HG02970 (cell line): ENCODE measurements around the gene WDR89.
"Not testable (repeated sequence)": the region's sequence is repeated elsewhere in the genome, so short reads cannot be mapped to it uniquely, and the experiment has no call there.

ENCODE experiments used
- ATAC-seq: cut with Tn5 transposase; IDR thresholded peaks from one replicate; pipeline ENCODE4 v1.9.1; 2021; ENCODE audit warnings: mild to moderate bottlenecking, moderate library complexity, moderate number of reproducible peaks; ENCODE audit not compliant: unreplicated experiment, low FRiP score

WDR89 gene

DNA sequence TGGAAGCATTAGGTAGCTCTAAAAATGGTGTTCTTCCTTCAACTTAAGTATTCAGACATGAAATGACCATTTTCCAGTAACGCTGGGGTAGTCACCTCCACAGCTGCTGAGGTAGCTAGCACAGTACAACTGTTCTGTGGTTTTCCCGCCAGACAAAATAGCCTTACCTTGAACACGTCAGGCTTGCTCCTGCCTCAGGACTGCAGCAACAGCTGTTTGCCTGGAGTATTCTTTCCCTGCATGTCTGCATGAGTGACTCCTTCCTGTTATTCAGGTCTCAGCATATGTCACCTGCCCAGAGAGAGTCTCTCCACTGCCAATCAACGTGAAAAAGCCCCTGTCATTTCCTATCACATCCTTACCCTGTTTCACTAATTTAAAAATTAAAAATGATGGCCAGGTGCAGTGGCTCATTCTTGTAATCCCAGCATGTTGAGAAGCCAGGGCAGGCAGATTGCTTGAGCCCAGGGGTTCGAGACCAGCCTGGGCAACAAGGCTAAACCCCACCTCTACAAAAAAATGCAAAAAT is 37.9 kb downstream of the WDR89 start:
- no peak for ATAC-seq

DNA sequence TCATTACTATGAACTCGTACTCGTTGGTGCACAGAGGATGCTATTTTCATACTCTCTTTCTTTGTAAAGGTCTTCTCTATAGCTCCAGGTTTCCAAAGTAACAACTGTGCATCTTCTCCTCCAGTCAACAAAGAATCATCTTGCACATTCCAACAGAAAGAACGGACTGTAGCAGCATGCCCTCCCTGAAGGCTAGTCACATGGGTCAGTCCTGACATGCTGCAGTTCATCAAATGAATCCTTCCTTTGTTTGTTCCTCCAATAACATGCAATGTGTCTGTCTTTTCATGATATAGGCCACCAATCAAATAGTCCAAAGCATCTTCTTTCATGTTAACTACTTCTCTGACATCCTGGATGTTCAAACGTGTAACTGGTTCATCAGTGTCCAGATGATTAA is 42.9 kb downstream of the WDR89 start:
- ATAC-seq: no peak

DNA sequence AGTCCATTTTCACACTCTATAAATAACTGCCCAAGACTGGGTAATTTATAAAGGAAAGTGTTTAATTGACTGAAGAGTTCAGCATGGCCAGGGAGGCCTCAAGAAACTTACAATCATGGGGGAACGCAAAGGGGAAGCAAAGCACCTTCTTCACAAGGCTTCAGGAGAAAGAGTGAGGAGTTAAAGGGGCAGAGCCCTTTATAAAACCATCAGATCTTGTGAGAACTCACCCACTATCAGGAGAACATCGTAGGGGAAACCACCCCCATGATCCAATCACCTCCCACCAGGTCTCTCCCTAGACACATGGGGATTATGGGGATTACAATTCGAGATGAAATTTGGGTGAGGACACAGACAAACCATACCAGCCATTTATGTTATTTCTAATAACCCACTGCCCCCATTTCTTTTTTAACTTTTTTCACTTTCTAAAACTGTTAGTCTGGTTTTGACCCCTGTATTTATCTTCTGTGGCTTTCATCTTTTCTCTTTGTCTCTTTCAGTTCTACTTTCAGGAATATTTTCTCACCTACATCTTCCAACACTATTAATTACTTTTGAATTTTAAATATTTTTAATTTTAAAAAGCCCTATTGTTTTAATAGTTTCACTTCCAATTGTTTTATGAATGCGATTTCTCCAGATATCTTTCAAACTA is 44.5 kb downstream of the WDR89 start:
- no peak for ATAC-seq

DNA sequence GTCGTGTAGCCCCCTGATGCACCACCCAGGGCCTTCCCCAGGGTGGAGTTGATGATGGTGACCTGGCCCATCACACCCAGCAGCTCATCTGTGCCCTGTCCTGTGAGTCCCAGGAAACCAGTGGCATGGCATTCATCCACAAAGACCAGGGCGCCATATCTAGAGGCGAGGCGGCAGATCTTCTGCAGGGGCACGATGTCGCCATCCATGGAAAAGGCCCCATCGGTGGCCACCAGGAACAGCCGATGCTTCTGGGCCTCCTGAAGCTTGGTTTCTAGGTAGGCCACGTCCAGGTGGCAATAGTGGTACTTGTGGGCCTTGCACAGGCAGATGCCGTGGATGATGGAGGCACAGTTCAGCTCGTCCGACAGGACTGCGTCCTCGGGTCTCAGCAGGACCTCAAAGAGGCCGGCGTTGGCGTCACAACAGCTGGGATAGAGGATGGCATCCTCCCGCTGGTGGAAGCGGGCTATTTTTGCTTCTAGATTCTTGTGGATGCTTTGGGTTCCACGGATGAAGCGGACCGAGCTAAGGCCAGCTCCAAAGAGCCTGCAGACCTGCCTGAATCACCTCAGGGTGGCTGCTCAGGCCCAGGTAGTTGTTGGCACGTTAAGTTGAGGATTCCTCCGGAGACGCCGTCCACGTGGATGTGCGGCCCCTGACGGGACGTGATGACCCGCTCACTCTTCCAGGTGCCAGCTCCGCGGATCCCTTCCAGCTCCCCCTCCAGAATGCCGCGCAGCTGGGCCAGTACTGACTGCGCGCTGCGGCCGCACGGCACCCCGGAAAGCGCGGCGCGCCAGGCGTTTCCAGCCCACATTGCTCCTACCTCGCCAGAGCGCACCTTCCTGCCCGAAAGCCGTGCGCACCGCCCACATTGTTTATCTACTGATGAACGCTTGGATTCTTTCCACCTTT is 47.0 kb downstream of the WDR89 start:
- no peak for ATAC-seq

DNA sequence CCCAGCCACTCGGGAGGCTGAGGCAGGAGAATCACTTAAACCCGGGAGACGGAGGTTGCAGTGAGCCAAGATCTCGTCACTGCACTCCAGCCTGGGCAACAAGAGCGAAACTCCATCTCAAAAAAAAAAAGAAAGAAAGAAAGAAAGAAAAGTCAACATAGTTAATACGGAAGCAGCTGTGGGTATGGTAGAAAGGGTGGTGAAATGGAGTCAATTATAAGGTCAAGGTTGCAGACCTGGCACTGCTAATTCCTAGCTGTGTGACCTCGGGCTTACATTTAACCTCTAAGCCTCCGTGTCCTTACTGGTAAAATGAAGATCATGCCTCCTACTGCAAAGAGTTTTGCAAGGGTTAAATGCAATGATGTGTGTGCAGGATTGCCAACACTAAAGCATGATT is 58.6 kb downstream of the WDR89 start:
- ATAC-seq: not testable (repeated sequence)

DNA sequence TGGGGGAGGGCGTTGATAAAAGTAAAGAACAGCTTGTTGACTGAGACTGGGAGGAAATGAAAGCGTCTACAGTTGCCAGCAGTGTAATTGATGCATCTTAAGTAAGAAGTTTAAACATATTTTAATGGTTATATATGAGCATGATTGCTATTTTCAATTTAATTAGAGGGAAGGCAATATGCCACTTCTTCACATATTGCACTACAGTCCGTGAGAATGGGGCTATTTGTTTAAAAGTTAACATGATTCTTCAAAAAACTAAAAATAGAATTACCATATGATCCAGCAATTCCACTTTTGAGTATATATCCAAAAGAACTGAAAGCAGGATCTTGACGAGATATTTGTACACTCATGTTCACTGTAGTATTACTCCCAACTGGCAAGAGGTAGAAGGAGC is 60.2 kb downstream of the WDR89 start:
- ATAC-seq: no peak

DNA sequence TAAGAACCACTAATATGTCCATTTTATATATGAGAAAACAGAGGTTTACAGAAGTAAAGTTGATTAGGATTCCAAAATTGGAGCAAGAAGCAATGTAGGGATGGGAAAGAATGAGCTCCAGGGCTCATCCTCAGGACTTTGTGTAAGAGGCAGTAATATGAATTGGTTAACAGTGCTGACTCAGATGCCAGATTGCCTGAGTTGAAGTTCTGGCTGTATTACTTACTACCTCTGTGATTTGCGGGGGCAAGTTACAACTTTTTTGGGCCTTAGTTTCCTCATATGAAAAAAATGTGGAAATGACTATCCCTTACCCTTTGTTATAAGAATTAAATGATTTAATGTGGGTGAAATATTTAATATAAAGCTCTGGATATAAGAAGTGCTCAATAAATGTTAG is 63.4 kb downstream of the WDR89 start:
- ATAC-seq: no peak

DNA sequence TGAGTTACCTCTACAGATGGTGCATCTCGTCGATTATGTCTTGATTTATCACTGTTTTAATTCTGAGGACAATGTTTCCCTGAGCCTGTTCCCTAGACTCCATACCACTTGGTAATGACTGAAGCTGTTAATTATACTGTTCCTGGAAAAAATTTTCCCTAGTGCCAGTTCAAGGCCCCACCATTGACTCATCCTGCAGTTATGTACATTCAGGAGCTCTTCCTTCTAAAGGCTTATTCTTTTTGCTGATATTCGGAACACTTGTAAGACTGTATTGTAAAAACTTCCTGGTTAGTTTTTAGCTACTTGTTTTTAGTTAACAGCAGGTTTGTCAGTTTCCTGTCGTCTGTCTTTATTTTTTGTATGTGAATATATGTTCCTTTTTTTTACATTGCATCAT is 68.1 kb downstream of the WDR89 start:
- ATAC-seq: no peak

DNA sequence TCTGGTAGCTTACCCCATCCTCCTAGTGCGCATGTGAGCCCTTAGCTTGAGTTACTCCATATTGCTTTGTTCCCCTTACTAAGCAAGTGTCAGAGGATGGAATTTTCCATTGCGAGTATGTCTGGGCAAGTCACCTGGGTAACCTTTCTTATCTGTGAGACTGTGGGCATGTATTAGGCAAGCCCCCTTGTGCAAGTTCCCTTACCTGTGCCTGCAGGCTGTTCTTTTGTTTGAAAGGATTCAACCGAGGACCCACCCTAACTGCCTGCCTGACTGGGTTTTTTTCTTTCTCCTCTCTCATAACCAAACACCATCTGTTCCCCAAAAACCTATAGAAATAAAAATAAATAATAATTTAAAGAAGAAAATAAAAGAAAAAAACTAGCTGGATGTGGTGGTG is 76.2 kb downstream of the WDR89 start:
- ATAC-seq: no peak

DNA sequence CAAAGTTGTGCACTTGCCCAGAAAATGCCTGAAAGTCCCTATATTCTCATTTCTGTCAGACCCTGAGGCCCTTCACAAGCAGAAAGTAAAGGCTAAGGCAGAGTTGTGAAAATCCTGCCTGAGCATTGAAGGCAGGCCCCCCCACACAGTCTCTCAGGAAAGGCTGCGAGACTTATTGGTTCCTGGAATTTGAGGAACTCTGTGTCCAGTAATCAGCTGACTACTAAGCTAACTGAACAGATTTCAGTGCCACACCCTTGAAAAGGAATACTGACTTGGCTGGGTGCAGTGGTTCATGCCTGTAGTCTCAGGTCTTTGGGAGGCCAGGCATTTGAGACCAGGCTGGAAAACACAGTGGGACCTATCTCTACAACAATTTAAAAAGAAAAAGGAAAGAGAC is 77.4 kb downstream of the WDR89 start:
- ATAC-seq: no peak

DNA sequence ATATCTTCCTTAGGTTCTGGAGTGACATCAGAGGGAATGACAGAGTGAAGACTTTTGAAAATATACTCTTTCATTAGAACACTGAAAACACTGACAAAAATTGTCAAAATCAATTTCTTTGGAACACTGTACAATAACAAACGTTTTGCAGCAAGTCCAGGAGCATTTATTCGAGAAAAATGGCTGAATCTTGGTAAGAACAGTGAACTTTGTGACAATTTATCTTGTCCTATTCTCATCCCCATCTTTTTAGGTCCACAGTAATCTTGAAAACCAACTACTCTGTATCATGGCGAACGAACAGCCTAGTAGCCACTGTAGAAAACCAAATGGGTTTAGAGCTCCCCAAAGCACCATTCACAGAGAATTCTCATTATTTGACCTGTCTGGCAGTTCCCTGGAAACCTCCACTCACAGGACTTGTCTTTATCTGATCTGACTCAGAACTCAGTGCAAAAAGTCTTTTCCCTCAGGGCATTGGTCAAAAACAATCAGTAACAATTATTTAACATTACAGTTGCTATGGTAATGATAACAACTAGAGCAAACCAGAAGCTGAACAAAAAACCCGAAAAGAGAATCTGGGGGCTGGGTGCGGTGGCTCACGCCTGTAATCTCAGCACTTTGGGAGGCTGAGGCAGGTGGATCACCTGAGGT is 78.2 kb downstream of the WDR89 start:
- ATAC-seq: no peak

DNA sequence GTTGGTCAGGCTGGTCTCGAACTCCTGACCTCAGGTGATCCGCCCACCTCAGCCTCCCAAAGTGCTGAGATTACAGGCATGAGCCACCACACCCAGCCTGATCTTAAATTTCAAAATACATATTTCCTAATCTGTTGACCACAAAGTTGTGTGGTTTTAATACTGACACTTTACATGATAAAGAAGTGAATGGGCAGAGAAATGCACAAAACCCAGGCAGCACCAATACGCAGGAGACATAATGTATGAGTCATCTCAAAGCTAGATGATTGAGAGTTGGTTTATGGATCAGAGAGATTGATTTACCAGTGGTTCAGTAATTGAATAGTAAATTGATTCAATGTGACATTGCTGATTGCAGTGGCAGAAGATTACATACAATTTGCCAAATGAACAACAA is 79.3 kb downstream of the WDR89 start:
- no peak for ATAC-seq

DNA sequence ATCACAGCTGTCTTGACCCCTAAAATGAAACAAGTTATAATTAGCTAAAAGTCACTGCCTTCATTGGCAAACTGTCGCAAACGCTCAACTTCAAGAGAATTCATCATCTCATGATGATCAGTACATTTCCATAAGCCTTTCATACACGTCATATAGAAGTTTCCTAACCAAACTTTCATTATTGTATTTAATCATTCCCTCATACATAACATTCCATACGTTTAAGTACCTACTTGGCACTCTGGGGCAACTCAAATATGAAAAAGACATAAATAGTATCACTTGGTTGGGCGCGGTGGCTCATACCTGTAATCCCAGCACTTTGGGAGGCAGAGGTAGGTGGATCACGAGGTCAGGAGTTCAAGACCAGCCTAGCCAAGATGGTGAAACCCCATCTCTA is 86.1 kb downstream of the WDR89 start:
- no peak for ATAC-seq

DNA sequence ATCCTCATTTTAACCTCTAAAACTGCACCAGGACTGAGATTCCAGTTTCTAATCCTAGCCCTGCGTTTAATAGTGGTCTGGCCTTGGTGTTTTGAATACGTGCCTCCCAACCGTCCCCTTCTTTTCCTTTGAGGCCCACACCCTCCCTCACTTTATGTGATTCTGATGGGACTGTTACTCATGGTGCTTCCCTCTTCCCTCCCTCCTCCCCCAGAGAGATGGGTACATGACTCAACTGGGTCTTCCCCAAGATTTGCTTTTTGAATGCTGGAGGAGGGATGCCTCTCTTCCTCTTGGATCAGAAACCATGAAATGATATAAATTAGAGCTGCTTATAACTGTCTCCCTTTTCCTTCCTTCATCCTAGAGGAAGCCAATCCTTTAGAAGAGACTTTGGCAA is 90.3 kb downstream of the WDR89 start:
- ATAC-seq: no peak

DNA sequence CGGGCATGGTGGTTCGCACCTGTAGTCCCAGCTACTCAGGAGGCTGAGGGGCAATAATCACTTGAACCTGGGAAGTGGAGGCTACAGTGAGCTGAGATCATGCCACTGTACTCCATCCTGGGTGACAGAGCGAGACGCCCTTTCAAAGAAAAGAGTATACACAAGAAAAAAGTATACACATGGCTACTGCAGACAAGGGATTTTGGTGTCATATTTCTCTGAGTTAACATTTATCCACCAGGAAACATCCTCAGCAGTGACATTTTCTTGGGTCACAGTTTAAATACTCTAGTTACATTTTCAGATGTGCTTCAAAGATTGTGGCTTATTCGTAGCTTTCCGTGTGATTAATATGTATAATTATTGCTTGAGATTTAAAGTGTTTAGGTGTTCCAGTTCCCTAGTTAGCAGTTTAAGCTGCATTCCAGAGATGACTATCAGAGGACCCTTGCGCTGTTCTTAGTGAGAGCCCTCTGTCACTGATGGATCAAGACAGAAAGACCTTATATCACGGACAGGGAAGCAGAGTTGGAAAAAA is 93.8 kb downstream of the WDR89 start:
- no peak for ATAC-seq
